Ovary (tissue), 3 donors: ENCODE data around the gene NPHP4.

ENCODE experiments used
- EP300 ChIP-seq: sonication (generic); formaldehyde crosslinking; IDR thresholded peaks from one replicate; pipeline ENCODE4 v1.6.1; 2017; ENCODE audit warnings: antibody characterized with exemption
- POLR2A ChIP-seq: fragments of 450-650 bp; IDR thresholded peaks from one replicate; pipeline ENCODE4 v1.6.1; 2017; ENCODE audit warnings: antibody characterized with exemption, mild to moderate bottlenecking, moderate library complexity
- TF ChIP-seq, protein P1 (sequence below), 3 donors: fragments of 450-650 bp in 2 of 3; fragments of 200-600 bp in 1 of 3; IDR thresholded peaks; one replicate each; pipeline versions ENCODE4 v1.5.1 to v1.8.0; 2016 to 2022; ENCODE audit warnings: antibody characterized with exemption in 3 of 3, mild to moderate bottlenecking in 1 of 3
- donor health status: DM: no; HTN: no; CAD: no.

DNA sequence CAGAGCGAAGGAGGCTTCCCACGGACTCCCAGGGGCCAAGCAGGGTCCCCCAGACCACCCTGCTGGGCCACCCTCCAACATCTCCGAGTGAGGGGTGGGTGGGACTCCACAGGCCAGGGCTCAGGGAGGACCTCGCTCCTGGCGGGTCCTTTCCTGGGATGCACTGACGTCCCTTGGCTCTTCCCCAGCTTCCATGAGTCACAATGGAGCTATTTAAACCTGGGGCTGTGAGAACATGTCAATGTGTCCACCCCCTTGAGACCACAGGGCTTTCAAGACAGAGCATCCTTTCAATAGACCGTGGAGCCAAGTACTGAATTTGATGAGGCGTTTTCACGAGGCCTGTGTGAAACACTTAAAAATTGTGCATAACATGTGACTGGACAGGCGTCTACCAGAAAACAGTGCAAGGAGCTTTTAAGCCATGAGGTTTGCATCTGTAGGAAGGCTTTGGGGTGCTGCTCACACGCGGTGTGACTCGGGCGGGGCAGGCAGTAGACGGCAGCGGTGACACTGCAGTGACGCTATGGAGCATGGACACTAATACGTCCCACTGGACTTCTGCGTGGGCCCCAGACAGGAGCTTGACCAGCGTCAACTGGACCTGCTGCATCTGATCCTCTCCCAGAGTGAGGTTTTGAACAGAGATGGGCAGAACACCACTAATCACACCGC, 24.1 kb upstream of the NPHP4 start:
- TF ChIP-seq, protein P1, sequence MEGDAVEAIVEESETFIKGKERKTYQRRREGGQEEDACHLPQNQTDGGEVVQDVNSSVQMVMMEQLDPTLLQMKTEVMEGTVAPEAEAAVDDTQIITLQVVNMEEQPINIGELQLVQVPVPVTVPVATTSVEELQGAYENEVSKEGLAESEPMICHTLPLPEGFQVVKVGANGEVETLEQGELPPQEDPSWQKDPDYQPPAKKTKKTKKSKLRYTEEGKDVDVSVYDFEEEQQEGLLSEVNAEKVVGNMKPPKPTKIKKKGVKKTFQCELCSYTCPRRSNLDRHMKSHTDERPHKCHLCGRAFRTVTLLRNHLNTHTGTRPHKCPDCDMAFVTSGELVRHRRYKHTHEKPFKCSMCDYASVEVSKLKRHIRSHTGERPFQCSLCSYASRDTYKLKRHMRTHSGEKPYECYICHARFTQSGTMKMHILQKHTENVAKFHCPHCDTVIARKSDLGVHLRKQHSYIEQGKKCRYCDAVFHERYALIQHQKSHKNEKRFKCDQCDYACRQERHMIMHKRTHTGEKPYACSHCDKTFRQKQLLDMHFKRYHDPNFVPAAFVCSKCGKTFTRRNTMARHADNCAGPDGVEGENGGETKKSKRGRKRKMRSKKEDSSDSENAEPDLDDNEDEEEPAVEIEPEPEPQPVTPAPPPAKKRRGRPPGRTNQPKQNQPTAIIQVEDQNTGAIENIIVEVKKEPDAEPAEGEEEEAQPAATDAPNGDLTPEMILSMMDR (IDR thresholded peaks at IDR 0.05) = no peak
- TF ChIP-seq POLR2A = no peak
- TF ChIP-seq EP300 = no peak
